Stimulated activated CD4-positive, alpha-beta T cell treated with anti-CD3 and anti-CD28 coated beads, TNF-alpha, amount 100 ng/mL, for 4 hours (primary cell): ENCODE results near the gene WASF3.

ENCODE experiments used
- DNase-seq, 3 experiments: peaks; one replicate each; pipeline ENCODE4 v3.0.0-alpha.2; 2020; ENCODE audit warnings: low read depth in 3 of 3

WASF3 gene

GRCh38 chr13:26544707-26545106 is 12.8 kb upstream of the WASF3 start:
- DNase-seq: no peak

GRCh38 chr13:26548205-26548765 is 9.2 kb upstream of the WASF3 start:
- no peak for DNase-seq

DNA sequence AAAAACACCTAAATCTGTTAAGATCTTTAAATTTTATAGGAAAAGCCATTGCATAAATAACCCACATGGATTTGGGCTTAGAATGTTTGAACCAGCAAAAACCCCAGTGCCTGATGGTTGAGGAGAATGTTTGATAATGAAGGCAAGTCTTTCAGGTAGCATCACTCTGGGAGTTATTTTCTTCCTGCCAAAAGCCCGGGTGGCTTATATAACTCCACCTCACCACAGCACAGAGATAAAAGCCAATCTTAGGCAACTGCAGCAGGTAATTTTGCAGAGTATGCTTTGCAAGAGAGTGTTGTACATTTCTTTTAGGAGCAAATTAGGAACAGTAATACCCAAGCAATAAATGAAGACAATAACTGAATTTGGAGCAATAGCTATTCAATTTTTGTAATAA is 7.8 kb upstream of the WASF3 start:
- DNase-seq: no peak

- no peak for DNase-seq
These were observed 6.1 kb upstream of the WASF3 start for GRCh38 chr13:26551255-26551860.

GRCh38 chr13:26555413-26555812 is 2.1 kb upstream of the WASF3 start:
- DNase-seq: no peak

- no peak for DNase-seq
These were observed 461 bp upstream of the WASF3 start for GRCh38 chr13:26557051-26557392.

GRCh38 chr13:26558074-26558805 is 757 bp downstream of the WASF3 start:
- DNase-seq: no peak

GRCh38 chr13:26558987-26559386 is 1.5 kb downstream of the WASF3 start:
- no peak for DNase-seq

GRCh38 chr13:26560456-26560855 is 3.0 kb downstream of the WASF3 start:
- DNase-seq: no peak

GRCh38 chr13:26561067-26561466 is 3.6 kb downstream of the WASF3 start:
- no peak for DNase-seq

GRCh38 chr13:26561651-26562511 is 4.4 kb downstream of the WASF3 start:
- DNase-seq: no peak

DNA sequence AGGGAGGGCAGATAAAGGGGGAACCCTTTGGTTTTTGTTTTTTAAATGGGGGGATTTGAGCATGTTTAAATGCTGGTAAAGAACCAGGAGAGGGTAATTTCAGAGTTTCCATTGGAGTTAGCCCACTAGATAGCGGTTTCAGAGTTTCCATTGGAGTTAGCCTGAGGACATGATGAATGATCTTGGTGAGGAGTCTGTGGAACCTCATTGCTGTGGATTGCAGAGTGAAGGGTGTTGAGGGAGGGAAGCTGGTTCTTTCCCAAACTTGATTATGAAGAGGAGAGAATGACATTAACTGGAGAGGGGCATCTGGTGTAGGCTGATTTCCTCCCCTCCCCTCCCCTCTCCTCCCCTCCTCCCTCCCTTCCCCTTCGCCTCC is 5.0 kb downstream of the WASF3 start:
- DNase-seq: no peak

DNA sequence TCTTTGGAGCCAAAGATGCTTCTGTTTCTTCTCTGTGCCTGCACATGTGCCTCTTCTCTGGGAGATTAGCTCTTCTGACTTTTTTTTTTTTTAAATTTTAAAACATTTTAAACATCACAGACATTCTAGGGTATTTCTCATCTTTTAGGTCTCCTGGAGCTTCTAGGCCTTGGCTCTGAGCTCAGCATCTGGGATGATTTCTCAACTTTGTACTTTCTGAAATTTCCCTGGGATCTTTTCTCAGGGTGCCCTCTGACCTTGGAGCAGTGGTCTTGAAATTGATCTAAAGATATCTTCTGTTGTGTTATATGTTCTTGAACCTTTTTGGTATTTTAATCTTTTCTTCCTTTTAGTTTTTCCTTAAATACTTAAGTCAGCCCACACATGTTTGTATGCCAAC is 6.2 kb downstream of the WASF3 start:
- no peak for DNase-seq

GRCh38 chr13:26568132-26568815 is 10.8 kb downstream of the WASF3 start:
- no peak for DNase-seq

DNA sequence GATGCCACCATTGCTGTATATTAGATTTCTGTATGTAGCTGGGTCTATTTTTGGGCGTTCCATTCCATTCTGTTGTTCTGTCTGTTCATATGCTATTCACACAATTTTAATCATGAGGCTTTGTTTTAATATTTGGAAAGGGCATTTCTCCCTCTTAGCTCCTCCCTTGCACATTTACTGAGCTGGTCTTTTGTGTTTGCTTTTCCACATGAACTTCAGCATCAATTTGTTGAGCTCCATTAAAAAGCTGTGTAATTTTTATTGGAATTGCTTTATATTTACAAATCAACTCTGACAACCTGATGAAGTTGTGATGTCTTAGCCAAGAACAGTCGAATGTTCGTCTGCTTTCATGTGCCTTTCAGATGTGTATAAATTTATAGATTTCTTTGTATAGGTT is 14.0 kb downstream of the WASF3 start:
- no peak for DNase-seq

GRCh38 chr13:26575244-26575643 is 17.8 kb downstream of the WASF3 start:
- DNase-seq: no peak

DNA sequence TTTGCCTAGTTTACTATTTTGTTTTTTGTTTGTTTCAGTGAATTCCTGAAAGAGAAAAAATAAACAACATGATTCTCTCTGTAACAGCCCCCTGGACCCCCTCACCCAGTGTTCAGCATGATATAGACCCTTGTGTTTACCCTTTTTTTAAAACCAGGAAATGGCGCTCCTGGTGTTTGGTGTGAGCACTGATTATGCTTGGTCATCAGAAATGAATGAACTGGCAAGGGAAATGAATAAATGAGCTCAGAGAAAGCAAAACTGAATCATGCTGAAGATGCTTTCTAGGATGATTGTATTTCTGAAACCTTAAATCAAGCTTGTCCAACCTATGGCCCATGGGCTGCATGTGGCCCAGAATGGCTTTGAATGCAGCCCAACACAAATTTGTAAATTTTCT is 22.1 kb downstream of the WASF3 start:
- no peak for DNase-seq

GRCh38 chr13:26583662-26584061 is 26.2 kb downstream of the WASF3 start:
- no peak for DNase-seq

GRCh38 chr13:26584713-26585112 is 27.2 kb downstream of the WASF3 start:
- no peak for DNase-seq

- no peak for DNase-seq
These were observed 27.7 kb downstream of the WASF3 start for GRCh38 chr13:26585136-26585535.

- no peak for DNase-seq
These were observed 29.8 kb downstream of the WASF3 start for GRCh38 chr13:26587251-26587650.

DNA sequence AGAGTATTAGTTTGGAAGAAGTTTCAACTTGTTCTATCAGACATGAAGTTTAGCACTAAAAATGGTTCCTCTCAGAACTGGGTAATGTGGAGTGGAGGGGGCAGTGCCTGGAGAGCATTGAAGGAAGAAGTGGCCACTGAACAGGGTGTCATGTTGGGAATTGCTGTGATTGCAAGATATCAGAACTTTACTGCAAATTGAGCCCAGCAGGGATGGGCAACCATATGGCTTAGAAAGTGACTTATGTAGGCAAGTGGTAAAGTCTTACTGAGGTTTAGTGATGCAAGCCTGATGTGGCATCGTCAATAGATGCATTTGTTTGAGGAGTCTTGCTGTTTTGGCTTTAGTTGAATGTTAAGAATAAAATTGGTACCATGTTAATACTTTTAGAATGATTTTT is 31.7 kb downstream of the WASF3 start:
- DNase-seq: no peak
